ENCODE data around the gene ITGA5. TPM values are rescaled to one million over a fixed set of nuclear protein-coding genes. Genes with fewer than 3 reads are reported as not detected.

Gene ITGA5
- total and polyA plus RNA-seq, 9 of the 15 experiments (the other 6 are each of a cell fraction or from before 2014, with no cell fraction given): 9.1 to 82.1 (median 47.4) TPM

GRCh38 chr12:54379398-54380201 lies 39.5 kb downstream of the ITGA5 start (continued):
- no peak for TF ChIP-seq ZNF407 (IDR thresholded peaks at IDR 0.05; ENCODE audit: low read depth)
- peak; percentile 62 for TF ChIP-seq HNRNPLL (IDR thresholded peaks at IDR 0.05; ENCODE audit: low read depth, low read length, poor library complexity, severe bottlenecking)
- TF ChIP-seq CTBP1 (IDR thresholded peaks at IDR 0.05; ENCODE audit: borderline replicate concordance): peak; percentile 79; the same call in 1 of the 2 replicates
- no peak for TF ChIP-seq KLF1 (tag; IDR thresholded peaks at IDR 0.05)
- TF ChIP-seq ARID2 (IDR thresholded peaks at IDR 0.05): peak; percentile 91
- no peak for TF ChIP-seq DLX4 (CRISPR knock-in tag; IDR thresholded peaks at IDR 0.05)
- no peak for TF ChIP-seq RBM22 (IDR thresholded peaks at IDR 0.05; ENCODE audit: low read depth, low read length, poor library complexity, severe bottlenecking)
- TF ChIP-seq POLR2AphosphoS5 (IDR thresholded peaks at IDR 0.05; ENCODE audit: control insufficient read depth, insufficient read depth, low read depth, low read length): no peak
- peak; percentile 98 for TF ChIP-seq CTCFL (IDR thresholded peaks at IDR 0.05; ENCODE audit: borderline replicate concordance, insufficient read depth, low read depth, low read length, poor library complexity, severe bottlenecking)
- 0 out of 2 replicates have a peak, but pooled peaks have one; percentile 49 for TF ChIP-seq ZFP91 (CRISPR knock-in tag; IDR thresholded peaks at IDR 0.05)
- TF ChIP-seq KLF16 (IDR thresholded peaks at IDR 0.05): peak; percentile 87
- peak; percentile 81 for TF ChIP-seq EGR1 (conservative IDR thresholded peaks at IDR 0.05)
- peak; percentile 88; the same call in 1 of the 2 replicates for TF ChIP-seq HDGF (IDR thresholded peaks at IDR 0.05)
- no peak for TF ChIP-seq ZBTB1 (CRISPR knock-in tag; IDR thresholded peaks at IDR 0.05; ENCODE audit: borderline replicate concordance, low read depth)
- TF ChIP-seq ZNF282 (CRISPR knock-in tag; IDR thresholded peaks at IDR 0.05): no peak
